Glutamatergic neuron (in vitro differentiated cells): ENCODE results near the gene GPR162. TPM values are rescaled to one million over a fixed set of nuclear protein-coding genes. Genes with fewer than 3 reads are reported as not detected.

Experiments
- DNase-seq: peaks from one replicate; pipeline ENCODE4 v3.0.0; 2022
- H3K27ac Mint-ChIP-seq: one replicate; pipeline ENCODE4 v1.8.0; 2020; ENCODE audit warnings: mild to moderate bottlenecking, mixed read lengths, inconsistent platforms; ENCODE audit not compliant: unreplicated experiment
- H3K27me3 Mint-ChIP-seq: one replicate; pipeline ENCODE4 v1.8.0; 2020; ENCODE audit warnings: mild to moderate bottlenecking, moderate library complexity, mixed read lengths, inconsistent platforms; ENCODE audit not compliant: unreplicated experiment
- H3K36me3 Mint-ChIP-seq: one replicate; pipeline ENCODE4 v1.8.0; 2020; ENCODE audit warnings: mild to moderate bottlenecking, mixed read lengths, inconsistent platforms; ENCODE audit not compliant: unreplicated experiment
- H3K4me1 Mint-ChIP-seq: one replicate; pipeline ENCODE4 v1.8.0; 2020; ENCODE audit warnings: mild to moderate bottlenecking, low read depth, mixed read lengths, inconsistent platforms; ENCODE audit not compliant: unreplicated experiment
- H3K4me3 Mint-ChIP-seq: one replicate; pipeline ENCODE4 v1.8.0; 2020; ENCODE audit warnings: mild to moderate bottlenecking, mixed read lengths, inconsistent platforms; ENCODE audit not compliant: unreplicated experiment
- H3K9me3 Mint-ChIP-seq: one replicate; pipeline ENCODE4 v1.8.0; 2020; ENCODE audit warnings: mild to moderate bottlenecking, moderate library complexity, mixed read lengths, inconsistent platforms; ENCODE audit not compliant: unreplicated experiment
- CTCF ChIP-seq: fragments of 200-600 bp; sonication (generic); IDR thresholded peaks from one replicate; pipeline ENCODE4 v1.5.0; 2021; ENCODE audit not compliant: partially characterized antibody, unreplicated experiment
- total RNA-seq: library from RNA; stranded (reverse); fragmentation: NEBNext Ultra II Directional; extraction: Animal tissue kit (Norgen Biotek cat#: 25700); gene quantifications from one replicate; pipeline ENCODE4 v1.2.1, GENCODE V29; 2021; ENCODE audit not compliant: unreplicated experiment

GPR162 gene
- total RNA-seq, 1 donor from 2014 or later = 145 TPM

DNA sequence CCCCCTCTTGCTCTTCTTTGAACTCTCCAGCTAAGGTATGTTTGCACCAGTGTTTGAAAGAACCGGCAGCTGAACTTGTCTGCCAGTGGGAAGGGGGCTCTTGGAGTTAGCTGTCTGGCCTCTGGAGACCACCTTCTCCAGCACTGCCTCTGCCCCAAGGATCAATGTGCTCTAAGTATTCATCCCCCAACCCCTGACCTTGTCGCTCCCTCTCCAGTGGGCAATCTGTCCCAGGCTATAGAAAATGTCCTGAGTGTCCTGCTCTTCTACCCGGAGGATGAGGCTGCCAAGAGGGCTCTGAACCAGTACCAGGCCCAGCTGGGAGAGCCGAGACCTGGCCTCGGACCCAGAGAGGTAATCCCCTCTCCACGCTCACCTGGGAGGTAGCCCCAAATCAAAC lies 9.4 kb downstream of the GPR162 start:
- peak overlapping the region; percentile 83 for H3K4me3 Mint-ChIP-seq
- H3K27ac Mint-ChIP-seq = peak overlapping the region; percentile 54
- peak; percentile 9 for DNase-seq
- H3K4me1 Mint-ChIP-seq = peaks cover 27% of the 10 kb centered on the region
- H3K9me3 Mint-ChIP-seq = peaks cover 22% of the 10 kb centered on the region
- peaks cover 11% of the 10 kb centered on the region for H3K36me3 Mint-ChIP-seq
- no peak for TF ChIP-seq CTCF
- peaks cover 18% of the 10 kb centered on the region for H3K27me3 Mint-ChIP-seq

GRCh38 chr12:6831450-6831995 lies 9.9 kb downstream of the GPR162 start:
- peak; percentile 5 for DNase-seq
- no peak for TF ChIP-seq CTCF
- Mint-ChIP-seq H3K27ac (no peak overlapping the region), H3K27me3 (peaks cover 20% of the 10 kb centered on the region), H3K4me3 (no peak overlapping the region), H3K4me1 (peaks cover 22% of the 10 kb centered on the region), H3K9me3 (peaks cover 23% of the 10 kb centered on the region), H3K36me3 (peaks cover 16% of the 10 kb centered on the region)

DNA sequence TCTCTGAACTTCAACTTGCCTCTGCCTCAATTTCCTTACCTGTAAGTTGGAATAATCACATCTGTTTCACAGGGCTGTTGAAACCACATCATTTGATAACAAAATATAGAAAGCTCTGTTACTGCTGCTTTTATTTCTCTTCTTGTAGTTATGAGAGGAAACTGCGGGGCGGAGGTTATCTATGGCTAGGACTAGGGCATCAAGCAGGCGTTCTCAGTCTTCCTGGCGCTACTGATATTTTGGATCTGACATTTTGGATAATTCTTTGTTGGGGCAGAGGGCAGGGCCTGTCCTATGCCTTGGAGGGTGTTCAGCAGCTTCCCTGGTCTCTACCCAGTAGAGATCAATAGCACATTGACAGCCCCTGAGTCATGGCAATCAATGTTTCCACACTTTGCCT lies 10.5 kb downstream of the GPR162 start:
- no peak for DNase-seq
- peaks cover 23% of the 10 kb centered on the region for H3K9me3 Mint-ChIP-seq
- H3K27me3 Mint-ChIP-seq = peaks cover 20% of the 10 kb centered on the region
- H3K36me3 Mint-ChIP-seq = peaks cover 16% of the 10 kb centered on the region
- H3K27ac Mint-ChIP-seq = peak overlapping the region; percentile 39
- H3K4me3 Mint-ChIP-seq = peak overlapping the region; percentile 15
- TF ChIP-seq CTCF = no peak
- H3K4me1 Mint-ChIP-seq = peaks cover 21% of the 10 kb centered on the region

DNA sequence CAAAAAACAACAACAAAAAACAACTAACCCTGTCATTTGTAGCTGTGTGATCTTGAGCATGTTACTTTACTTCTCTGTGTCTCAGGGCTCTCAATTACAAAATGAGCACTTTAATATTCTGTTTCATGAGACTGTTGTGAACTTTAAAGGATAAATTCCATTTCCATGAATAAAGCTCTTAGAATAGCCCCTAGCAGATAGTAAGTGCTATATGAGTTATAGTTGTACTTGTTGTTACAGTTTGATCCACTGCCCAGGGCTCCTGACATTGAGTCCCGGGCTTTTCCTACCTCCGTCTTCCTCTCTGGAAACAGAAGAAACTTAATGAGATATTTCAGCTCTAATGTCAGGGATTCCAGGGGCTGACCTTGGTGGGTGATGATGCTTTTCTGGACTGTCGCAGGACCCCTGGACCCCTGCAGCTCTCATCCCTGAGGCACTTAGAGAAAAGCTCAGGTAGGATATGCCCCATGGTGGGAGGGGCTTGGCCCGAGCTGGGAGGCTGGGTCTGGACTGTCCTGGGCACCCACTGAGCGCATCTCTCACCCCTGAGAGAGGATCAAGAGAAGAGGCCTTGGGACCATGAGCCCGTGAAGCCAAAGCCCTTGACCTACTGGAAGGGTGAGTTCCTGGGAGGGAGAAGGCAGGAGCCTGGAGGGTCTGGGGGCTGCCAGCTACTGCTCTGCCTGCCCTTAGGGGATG lies 11.7 kb downstream of the GPR162 start:
- peak overlapping the region; percentile 25 for H3K4me3 Mint-ChIP-seq
- peaks cover 19% of the 10 kb centered on the region for H3K36me3 Mint-ChIP-seq
- no peak for TF ChIP-seq CTCF
- H3K27ac Mint-ChIP-seq = no peak overlapping the region
- DNase-seq = no peak
- H3K27me3 Mint-ChIP-seq = peaks cover 12% of the 10 kb centered on the region
- peaks cover 17% of the 10 kb centered on the region for H3K9me3 Mint-ChIP-seq
- H3K4me1 Mint-ChIP-seq = peaks cover 21% of the 10 kb centered on the region

GRCh38 chr12:6834254-6834653 lies 12.6 kb downstream of the GPR162 start:
- H3K27ac Mint-ChIP-seq = no peak overlapping the region
- H3K4me3 Mint-ChIP-seq = no peak overlapping the region
- H3K9me3 Mint-ChIP-seq = peaks cover 15% of the 10 kb centered on the region
- TF ChIP-seq CTCF = no peak
- no peak for DNase-seq
- peaks cover 7% of the 10 kb centered on the region for H3K27me3 Mint-ChIP-seq
- H3K4me1 Mint-ChIP-seq = peaks cover 26% of the 10 kb centered on the region
- peaks cover 21% of the 10 kb centered on the region for H3K36me3 Mint-ChIP-seq
